Daoy (cell line): ENCODE results near the gene C1QTNF6. TPM values are rescaled to one million over a fixed set of nuclear protein-coding genes. Genes with fewer than 3 reads are reported as not detected.
"Not testable (repeated sequence)": the region's sequence is repeated elsewhere in the genome, so short reads cannot be mapped to it uniquely, and the experiment has no call there.

Experiments used
- DNase-seq: peaks from one replicate; pipeline ENCODE4 v3.0.0-alpha.2; 2015; ENCODE audit warnings: low read depth
- total RNA-seq: library from RNA; depleted of rRNA; stranded (reverse); fragments of >200 nt; shearing (Covaris generic); gene quantifications from 2 replicates; pipeline ENCODE4 v1.2.3, GENCODE V29; 2014

The C1QTNF6 gene
- total RNA-seq, 1 experiment from 2014 or later = 0.34 TPM

DNA sequence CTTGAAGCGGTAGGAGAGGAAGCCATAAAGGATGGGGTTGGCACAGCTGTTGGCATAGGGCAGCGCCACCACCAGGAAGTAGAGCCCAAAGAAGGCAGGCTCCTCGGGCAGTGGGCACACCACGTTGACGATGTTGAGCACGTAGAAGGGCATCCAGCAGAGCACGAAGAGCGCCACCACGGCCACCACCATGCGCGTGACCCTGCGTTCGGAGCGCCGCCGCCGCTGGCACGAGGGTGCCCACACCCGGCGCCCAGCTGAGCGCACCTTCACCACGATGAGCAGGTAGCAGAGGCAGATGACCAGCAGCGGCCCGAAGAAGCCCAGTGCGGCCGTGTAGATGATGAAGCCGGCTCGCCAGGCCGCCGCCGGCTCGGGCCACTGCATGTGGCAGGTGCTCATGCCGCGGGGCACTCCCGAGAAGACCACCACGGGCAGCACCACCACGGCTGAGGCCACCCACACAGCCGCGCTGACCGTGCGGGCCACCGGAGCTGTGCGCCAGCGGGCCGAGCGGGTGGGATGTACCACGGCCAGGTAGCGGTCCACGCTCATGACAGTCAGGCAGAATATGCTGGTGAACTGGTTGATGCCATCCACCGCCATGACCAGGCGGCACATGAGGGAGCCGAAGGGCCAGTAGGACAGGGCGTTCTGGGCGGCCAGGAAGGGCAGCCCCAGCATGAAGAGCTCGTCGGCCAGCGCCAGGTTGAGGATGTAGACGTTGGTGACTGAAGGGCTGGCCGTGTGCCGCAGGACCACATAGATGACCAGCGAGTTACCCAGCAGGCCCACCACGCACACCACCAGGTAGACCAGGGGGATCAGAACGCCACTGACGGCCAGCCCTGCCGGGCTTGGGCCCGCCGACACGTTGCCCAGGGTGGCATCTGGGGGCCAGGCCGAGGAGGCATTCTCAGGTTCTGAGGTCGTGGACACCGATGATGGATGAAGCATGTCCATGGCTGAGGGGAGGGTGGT, 19.1 kb upstream of the C1QTNF6 start:
- DNase-seq = no peak

DNA sequence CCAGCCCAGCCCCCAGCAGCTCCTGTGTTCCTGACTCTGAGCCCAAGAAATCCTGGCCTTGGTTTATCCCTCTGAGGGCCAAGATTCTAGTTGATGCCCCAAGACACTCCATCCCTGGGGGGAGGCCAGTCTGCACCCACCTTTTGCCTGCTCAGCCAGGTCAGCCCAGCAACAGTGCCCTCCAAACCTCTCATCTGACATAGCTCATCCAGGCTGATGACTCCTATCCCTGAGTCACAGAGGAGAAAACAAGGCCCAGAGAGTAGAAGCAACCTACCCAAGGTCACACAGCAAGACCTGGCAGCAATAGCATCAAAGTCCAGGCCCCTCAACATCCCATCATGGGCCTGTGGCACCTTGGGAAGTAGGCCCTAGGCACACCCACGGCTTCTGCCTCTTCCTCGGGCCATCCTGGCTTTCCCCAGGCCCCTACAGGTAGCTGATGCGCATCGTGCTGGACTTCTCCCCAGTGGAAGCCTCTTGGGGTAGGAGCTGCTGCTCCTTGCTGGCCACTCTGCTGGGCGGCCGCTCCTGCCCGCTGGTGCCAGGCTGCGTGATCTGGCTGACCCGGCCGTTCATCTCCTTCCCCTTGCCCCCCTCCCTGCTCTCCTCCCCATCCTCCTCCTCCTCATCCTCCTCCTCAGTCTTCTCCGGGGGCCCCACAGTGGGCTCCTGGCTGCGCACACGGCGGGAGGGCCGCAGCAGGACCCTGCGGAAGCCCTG, 18.2 kb upstream of the C1QTNF6 start:
- DNase-seq = no peak

DNA sequence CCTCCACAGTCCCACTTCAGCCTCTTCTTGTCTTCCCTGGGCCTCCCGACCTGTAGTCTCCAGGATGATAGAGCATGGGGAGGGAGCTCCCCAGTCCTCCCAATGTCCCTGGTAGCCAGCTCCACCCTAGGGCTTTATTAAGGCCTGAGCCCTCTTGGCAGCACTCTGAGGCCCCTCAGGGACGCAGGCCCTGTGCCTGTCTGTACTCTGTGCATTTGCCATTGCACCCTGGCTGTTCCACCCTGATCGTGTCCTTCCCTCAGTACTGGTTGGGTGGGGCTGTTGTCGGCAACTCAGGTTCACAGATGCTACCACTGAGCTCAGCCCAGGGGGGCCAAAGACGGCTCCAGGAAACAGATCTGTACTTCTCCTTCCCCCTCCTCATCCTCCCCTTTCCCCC, 17.0 kb upstream of the C1QTNF6 start:
- no peak for DNase-seq

DNA sequence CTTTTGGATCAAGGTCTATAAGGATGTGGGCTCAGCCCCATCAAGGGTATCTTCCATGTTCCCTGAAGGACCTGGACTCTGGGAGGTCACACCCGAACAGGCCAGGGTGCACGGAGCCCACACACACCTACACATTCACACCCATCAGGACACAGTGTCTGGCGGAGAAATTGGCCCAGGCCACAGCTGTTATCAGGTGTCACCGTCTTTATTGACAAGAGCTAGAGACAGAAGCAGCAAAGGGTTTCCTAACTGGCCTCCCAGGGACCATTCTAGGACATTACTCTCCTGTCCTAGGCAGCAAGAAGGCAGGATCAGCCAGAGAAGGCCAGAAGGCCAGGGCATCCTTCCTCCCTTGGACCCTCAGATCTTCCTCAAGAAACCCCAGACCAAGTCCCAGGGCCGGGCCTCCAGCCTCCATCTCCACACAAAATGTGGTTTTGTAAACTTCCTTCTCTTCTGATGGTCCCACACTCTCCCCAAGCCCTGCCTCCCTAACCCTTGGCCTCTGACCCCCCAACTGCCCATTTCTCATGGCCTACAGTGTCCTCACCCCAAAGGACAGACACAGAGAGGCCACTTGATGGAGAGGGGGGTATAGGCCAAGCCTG, 16.1 kb upstream of the C1QTNF6 start:
- DNase-seq = no peak

DNA sequence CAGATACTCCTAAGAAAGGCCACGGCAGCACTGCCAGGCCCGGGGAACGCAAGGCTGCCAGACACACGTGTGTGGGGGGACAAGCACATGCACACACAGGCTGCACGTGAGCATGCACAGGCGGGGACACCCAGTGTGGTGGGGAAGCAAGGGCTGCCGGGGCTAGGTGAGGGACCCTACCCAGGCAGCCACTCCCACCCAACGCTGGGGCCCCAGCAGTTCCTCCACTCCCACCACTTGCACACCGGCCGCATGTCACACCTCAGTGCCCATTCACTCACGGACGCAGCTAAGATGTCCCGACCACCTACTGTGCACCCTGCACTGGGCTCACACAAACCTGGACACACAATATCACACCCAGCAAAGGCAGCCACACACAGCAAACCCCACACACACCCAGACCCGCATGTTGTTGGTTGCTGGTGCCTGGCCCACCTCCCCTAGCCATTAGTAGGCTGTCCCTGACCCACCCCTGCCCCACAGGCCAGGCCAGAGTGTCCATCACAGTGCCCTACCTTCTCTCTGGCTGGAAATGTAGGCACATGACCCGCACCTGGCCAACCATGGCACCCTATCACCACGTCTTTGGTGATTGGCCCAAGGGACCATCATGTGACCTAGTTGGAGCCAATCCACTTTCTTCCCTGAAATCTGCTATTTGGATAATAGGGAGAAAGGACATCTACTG, 15.5 kb upstream of the C1QTNF6 start:
- DNase-seq = no peak

DNA sequence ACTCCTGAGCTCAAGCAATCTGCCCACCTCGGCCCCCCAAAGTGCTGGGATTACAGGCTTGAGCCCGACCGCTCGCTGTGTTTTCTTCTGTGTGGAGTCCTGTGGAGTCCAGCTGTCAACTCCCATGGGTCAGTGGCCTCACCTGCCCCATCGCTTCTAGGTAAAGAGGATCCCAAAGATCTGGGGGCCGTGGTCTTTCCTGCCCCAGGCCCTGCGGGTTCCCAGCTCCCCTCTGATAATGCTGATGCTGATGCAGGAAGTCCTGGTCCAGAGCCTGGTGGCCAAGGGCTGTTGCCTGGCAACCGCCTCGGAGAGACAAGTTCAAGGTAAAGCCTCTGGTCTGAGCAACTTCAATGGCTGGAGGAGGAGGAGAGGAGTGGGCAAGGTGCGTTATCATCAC, 14.7 kb upstream of the C1QTNF6 start:
- DNase-seq = no peak

DNA sequence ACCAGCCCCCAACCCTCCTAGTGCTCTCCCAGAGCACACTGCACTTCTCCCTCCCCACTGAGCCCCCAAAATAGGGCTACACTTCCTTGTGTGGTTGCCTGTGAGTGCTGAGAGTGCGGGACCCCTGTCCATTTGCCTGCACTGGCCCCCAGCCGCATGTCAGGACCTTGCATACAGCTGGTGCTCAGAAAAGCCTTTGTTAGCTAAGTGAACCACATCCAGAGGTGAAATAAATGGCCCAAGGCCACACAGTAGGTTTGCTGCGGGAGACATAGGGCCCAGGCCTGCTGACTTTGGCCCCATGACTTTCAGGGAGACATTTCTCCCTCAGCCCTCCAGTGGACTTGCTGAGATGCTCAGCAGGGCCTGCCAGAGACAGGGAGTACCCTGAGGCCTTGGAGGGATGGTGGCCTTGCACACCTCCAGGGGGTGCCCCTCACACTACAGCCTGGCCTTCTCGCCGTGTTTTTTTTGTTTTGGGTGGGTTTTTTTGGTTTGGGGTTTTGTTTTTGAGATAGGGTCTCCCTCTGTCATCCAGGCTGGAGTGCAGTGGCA, 14.0 kb upstream of the C1QTNF6 start:
- DNase-seq = no peak

DNA sequence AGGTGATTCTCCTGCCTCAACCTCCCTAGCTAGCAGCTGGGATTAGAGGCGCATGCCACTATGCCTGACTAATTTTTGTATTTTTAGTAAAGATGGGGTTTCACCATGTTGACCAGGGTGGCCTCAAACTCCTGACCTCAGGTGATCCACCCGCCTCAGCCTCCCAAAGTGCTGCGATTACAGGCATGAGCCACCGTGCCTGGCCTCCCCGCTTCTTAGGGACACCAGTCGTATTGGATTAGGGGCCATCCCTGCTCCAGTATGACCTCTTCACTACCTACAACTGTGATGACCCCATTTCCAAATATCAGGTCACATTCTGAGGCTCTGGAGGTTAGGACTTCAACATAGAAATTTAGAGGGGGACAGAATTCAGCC, 13.4 kb upstream of the C1QTNF6 start:
- not testable (repeated sequence) for DNase-seq

DNA sequence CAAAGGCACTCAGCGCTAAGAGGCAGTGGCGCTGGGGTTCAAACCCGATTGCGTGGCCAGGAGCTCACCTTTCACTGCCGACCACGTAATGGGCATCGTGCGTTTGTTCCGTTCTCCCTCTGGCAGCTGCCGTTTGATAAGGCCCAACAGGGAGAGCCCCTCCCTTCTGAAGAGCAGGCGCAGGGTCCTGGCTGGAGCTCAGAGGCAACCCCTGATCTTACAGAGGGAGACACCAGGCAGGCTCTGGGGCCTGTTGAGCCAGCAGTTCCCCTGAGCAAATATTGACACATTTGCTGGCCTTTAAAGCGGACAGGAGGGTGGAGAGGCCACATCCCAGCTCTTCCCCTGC, 11.7 kb upstream of the C1QTNF6 start:
- no peak for DNase-seq

DNA sequence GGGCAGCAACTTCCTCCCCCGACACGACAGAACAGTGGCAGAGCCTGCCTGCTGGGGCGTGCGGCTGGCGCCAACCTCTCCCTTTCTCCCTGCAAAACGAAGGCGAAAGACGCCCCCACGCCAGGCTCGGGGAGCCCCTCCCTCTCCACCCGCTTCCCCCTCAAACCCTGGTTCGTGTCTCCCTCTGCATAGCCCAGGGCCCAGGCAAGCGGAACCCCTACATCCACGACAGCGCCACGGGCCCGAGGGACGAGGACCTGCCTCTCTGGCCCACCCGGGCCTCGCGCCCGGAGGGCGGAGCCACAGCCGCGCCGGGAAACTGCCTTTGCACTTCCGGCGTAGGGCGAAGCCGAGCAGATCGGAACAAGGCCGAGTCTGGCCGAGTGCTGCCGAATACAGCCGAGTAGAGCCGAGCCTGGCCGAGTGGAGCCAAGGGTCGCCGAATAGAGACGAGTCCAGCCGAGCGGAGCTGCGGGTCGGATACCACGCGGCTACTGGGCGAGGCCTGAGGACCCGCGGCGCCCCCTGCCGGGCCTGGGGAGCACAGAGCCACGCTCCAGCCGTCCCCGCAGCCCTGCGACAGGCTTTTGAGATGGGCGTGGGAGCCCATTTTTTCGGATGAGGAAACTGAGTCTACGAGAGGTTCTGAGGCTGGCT, 11.2 kb upstream of the C1QTNF6 start:
- DNase-seq = peak; percentile 99

DNA sequence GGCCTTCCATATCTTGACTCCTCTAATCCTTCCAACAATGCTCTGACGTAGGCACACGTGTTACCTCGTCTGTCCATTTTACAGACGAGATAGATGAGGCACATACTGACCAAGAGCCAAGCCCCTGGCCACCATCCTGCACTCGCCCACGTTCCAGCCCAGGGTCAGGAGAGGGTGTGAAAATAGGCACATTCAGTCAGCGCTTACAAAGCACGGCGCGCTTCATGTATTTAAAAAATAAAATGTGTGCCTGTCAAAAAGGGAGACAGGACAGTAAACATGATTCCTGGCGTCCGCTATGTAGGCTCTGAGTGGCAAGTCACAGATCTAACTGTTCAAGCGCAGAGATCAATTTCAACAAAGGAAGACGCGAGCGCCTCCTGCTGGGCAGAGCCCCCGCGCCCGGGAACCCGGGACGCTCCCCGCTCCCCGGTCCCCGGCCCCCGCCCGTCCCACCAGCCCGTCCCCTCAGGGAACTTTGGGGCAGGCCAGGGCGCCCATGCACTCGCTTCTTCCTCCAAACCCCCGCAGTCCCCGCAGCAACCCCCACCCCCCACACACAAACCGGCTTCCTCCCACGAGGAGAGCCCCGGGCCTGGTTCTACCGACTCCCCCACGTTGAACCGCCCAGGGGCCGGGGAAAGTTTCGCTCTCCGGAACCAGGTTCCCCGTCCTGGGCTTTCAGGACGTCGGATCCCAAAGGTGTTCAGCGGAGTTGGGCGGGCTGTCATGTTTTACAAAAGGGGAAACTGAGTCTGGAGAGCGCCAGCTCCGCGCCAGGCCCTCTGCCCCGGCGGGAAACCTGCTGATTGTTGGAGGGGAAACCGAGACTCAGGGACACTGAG, 10.4 kb upstream of the C1QTNF6 start:
- DNase-seq = peak; percentile 72

DNA sequence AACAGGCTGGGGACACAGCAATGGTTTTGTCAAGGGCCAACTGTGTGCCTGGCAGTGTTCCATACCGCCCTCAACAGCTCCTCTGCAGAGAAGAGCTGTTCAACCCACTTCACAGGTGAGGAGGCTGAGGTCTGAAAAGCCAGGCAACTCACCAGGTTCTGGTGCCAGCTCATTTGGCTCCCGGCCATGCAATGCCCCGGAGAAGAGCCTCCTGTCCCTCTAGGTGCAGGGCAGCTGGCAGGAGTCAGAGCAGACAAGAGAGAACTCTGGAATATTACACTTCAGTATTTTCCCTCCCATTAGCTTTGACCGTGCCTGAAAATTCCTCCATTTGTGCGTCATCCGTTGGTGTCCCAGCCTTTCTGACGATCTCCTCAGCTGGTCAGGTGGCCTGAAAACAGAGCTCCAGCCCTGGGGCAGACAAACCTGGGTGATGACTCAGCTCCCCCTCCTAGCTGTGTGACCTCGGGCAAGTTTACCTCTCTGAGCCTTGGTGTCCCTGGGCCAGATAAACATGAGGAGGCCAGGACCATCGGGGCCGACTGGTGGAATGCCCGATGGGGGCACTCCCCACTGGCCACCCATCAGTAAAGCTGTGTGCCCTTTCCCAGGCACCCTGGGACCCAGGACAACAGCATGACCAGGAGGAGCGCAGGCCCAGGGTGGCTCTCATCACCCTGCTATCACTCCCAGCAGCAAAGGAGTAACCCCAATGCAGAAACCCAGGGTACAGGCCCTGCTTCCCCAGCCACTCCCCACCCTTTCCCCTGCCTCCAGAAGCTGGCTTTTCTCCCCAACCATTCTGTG, 9.6 kb upstream of the C1QTNF6 start:
- DNase-seq = peak; percentile 89

DNA sequence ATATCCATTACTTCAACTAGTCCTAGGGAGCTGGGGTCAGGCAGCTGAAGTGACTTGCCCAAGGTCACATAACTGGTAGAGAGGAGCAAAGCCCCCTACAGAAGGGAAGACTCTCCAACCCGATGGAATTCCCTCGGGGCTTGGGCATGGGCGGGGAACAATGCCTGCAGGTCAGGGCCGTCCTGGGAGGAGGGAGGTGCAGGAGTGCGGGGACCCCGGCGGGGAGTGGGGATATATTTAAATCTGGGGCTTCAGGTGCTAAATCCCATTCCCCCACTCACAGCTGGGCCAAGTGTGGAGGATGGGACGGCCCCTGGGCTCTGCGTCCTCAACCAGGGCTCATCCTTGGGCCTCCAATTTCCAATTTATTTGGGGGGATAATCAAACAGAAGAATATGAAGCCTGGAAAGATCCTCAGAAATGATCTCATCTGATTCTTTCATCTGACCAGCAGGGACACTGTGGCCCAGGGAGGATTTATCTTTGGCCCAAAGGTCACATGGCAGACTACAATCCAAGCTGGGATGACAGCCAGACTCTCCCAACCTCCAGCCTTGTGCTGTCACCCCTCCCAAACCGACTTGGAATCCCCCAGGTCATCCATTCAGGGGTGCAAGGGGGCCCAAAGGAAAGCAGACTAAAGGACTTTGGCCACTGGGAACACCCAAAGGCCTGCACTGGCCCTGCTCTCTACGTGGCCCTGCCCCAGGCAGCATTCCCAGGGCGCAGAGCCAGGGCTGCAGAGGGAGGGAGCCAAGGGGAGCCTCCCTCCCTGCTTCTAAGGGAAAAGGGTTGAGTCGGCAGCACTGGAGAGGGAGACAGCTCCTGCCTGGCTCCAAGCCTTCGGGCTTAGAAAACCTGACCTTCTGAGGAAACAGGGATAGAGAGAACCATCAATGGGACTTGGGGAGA, 8.7 kb upstream of the C1QTNF6 start:
- DNase-seq = peak; percentile 77

DNA sequence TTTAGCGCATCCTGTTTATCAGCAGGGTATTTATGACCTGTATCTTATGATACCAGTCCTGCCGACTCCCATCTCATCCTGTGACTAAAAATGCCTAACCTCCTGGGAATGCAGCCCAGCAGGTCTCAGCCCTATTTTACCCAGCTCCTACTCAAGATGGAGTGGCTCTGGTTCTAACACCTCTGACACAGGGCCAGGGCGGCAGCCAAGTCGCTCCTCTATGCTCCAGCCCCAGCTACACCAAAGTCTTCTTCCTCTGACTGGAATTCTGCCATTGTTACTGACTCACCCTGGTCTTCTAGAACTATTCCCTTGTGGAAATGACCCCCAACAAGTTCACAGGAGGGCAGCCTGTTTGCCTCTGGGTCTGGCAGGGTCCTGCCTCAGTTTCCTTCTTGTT, 7.9 kb upstream of the C1QTNF6 start:
- no peak for DNase-seq

DNA sequence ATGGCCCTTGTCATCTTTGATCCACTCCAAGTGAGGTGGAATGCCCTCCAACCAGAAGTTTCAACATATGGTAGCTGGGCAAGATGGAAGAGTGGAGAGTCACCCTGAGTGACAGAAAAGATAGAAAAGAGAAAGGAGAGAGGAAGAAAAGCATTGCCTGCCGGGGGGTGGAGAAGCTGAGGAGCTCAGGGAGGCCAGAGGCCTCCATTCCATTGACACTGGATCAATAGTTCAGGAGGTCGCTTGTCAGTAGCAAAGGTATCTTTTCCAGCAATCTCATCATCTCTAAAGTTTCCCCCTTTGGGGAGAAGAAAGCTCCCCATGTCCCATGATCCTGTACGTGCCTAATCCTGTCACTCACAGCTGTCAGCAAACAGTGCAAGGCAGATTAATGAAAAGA, 6.7 kb upstream of the C1QTNF6 start:
- DNase-seq = no peak

DNA sequence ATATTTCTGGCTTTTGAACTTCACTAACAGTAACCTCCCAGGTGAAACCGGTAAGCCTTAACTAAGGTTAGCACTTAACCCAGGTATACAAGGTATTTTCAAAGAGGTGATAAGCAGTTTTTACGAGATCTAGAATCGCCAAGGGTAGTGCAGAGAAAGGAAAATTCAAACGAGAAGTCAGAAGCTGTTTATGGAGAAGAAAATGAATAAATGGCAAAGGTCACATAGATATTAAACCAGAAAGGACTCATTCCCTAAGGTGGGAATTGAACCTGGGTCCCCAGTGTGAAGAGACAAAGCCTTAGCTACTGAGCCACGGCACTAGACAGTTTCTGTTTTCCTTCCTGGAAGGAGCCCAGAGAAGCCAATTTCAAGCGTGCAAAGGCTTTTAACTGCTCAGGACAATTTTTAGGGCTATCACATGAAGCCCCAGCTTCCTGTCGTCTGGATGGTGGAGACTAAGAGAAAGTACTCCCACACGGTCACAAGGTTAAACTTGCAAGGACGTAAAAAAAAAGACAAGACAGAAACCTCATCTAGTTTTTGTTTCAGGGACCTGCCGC, 5.7 kb upstream of the C1QTNF6 start:
- peak; percentile 79 for DNase-seq

DNA sequence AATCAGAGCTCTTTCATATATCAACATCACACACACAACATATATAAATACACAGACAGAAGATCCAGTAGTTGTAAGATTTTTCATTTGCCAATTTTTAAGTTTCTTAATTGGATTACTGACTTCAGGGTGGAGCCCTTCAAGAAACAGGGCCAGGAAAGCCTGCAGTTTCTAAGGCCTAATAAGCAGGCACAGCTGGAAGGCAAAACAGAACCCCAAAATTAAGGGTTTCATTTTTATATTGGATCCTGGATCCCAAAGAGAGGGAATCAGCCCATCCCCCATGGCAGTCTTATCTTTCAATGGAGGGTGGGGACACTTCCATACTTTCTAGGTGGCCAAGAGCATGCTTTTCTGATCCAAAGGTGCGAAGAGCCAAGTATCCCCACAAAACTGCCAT, 4.7 kb upstream of the C1QTNF6 start:
- no peak for DNase-seq

DNA sequence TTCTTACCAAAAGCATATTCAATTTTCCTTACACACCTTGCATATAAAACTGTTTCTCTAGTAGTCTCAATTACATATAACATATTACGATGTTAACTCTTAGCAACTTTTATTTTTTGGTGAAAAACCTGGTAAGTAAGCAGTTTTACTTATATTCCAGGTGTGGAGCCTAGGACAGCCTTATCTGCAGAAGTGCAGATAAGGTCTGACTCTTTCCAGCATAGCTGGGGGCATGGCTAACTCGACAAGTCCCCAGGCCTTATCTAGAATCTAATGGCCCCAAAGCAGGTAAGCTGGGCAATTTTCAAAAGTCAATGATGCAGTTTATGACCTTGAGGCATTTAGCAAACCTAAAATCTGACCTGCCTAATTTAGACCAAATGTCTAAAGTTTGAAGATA, 4.2 kb upstream of the C1QTNF6 start:
- DNase-seq = no peak
